Fibroblast of skin of scalp (primary cell): Measurements from ENCODE around the gene PRR36.

Source experiments
- DNase-seq: peaks from one replicate; pipeline ENCODE4 v3.0.0-alpha.2; 2013

The PRR36 gene

DNA sequence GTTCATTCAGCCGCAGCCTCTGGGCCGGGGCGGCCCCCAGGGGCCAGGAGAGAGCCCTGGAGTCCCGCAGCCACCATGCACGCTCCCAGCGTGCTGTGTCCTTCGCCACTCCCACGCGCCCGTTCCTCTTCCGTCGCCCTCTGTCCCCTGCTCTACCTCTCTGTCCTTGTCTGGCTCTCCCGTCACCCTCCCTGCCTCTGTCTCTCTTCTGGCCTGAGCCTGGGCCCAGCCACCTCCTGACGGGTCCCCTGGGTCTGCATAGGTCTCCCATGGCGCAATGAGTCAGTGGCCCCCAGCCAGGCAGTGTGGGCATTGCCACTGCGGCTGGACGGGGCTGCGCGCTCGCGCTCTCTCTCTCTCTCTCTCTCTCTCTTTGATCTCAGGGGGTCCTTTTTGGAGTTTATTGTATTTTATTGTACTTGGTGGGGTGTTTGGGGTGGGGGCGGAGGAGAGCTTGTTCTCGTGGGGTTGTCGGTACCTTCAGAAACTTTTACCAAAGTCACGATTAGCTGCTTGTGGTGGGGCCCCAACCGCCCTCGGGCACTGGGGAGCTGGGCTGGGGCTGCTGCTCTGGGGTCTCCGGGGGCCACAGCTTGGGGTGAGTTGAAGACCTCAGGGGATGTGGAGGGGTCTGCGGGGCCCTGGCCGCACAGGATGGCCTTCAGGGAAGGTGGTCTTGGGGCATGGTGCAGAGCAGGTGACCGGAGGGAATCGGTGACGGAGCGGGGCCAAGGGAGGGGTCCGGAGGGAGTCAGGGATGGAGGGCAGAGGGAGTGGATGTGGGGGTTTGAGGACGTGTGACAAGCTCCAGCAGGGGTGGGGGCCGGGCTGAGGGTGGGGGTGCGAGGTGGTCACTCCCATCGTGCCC, 38.7 kb upstream of the PRR36 start:
- no peak for DNase-seq

DNA sequence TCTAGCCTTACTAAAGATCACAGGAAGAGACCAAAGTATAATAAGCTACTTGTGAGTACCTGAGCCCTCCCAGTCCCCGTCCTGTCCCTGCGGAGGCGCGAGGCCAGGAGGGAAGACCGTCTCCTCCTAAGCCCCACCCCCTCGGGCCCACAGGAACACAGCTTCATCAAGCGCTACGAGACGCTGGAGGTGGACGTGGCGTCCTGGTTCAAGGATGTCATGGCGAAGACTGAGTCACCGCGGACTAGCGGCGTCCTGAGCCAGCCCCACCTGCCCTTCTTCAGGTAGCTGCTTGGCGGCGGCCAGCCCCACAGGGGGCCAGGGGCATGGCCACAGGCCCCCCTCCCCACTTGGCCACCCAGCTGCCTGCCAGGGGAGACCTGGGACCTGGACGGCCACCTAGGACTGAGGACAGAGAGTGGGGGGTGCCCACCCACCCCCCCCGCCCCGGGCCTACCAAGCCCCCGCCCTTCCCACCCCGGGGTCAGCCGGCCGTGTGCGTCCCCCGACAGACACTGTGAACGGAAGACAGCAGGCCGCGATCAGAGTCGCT, 38.0 kb upstream of the PRR36 start:
- DNase-seq = no peak

DNA sequence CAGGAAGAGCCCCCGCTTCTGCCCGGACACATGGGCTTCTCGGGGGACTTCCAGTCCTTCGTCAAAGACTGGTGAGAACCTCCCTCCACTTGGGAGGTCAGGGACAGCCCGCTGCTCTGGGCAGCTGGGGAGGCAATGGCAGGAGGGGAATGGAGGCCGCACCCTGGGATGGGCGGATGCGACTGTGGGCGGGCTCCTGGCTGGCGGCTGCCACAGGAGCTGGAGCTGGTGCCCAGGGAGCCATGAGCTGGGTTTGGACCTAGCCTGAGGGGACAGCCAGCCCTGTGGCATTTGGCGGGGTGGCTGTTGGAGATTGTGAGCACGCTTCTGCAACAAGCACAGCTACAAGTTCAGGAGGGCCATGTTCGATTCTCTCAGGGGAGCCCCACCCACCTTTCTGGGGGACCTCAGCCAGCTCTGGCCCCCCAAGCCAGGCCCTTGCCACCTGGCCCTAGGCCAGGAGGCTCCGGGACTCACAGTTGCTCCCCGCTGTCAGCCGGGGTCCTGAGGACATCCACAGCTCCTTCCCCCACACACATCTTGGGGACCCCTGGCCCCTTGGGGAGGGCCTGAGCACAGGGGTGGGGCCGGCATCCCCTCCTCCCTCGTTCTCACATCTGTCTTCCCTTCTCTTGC, 37.4 kb upstream of the PRR36 start:
- no peak for DNase-seq

DNA sequence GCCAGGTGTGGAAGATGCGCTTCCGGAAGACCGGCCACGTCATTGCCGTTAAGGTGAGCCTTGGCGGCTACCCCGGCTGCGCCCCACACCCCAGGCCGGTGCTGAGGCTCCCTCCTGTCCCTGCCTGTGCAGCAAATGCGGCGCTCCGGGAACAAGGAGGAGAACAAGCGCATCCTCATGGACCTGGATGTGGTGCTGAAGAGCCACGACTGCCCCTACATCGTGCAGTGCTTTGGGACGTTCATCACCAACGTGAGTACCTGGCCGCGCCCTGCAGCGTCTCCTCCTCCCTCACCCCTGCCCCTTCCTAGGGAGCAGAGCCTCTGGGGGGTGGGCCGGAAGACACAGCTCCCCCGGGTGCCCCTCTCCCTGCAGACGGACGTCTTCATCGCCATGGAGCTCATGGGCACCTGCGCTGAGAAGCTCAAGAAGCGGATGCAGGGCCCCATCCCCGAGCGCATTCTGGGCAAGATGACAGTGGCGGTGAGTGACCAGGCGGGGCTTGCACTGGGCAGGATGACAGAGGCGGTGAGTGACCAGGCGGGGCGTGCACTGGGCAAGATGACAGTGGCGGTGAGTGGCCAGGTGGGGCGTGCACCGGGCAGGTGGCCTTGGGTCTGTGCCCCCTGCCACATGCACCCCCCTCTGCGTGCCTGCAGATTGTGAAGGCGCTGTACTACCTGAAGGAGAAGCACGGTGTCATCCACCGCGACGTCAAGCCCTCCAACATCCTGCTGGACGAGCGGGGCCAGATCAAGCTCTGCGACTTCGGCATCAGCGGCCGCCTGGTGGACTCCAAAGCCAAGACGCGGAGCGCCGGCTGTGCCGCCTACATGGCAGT, 36.4 kb upstream of the PRR36 start:
- no peak for DNase-seq

DNA sequence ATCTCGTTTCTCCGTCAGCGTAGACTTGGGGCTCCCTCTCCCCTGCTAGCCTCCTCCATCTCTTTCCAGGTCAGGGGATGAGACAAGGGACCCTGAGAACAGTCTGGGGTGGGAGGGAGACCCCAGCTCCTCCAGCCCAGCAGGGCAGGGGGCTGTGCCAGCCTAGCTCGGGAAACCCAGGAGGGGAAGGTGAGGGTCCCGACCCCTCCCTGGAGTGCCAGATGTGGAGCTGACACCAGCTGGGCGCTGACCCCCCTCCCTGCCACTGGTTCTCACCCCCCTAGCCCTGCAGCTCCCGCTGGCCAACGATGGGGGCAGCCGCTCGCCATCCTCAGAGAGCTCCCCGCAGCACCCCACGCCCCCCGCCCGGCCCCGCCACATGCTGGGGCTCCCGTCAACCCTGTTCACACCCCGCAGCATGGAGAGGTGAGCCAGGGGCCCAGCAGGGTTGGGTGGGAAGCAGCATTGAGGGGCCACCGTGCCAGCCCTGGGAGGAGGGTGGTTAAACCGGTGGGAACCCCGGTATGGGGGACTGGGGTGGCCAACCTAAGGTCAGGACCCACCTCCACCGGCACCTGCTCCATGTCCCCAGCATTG, 35.4 kb upstream of the PRR36 start:
- no peak for DNase-seq

DNA sequence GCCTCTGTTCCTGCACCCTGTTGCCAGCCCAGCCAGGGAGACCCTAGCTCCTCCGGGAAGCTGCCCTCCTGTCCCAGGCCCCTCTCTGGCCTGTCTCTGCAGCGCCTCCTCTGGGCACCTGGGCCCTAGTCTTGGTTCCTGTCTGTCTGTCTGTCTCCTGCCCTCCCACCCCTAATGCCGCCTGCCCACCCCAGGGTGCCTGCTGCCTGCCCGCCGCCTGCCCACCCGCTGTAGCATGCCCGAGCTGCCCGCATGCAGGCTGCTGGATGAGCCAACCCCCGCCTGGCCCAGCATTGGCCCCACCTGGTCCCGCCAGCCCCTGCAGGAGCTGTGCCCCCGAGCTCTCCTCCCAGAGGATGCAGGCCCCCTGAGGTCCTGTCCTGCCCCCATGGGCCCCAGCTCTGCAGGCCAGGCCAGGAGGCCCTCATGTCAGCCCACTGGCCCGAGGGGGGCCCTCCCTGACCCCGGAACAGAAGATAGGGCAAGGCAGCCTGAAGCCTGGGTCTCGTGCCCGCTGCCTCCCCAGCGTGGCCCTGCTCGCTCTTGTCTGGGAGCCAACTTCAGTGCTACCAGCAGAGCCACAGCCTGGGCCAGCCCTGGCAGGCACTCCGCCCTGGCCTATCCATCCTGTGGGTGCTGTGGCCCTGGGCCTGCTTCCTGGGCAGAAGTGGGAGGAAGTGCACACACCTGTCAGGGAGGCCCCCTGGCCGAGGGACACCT, 34.7 kb upstream of the PRR36 start:
- no peak for DNase-seq

DNA sequence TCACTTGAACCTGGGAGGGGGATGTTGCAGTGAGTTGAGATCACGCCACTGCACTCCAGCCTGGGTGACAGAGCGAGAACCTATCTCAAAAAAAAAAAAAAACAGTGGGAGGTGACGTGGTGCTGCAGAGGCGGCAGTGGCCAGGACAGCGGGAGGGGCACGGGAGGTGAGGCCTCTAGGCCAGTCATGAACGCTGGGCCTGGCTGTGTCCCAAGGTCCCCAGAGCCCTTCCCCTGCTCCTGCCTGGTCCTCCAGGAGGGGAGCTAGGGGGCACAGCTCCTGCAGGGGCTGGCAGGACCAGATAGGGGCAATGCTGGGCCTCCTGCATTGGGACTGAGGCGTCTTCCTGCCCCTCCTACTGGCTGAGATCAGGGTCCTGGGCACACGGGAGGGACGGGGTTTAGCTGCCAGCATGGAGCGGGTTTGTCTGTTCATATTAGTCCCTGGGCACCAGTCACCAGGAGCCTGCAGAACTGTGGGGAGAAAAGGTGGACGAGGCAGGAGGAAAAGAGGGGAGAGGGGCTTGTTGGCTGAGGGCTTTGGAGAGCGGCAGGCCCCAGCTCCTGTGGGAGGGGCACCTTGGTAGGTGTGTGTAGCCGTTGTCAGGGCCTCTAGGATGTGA, 34.0 kb upstream of the PRR36 start:
- DNase-seq = no peak

DNA sequence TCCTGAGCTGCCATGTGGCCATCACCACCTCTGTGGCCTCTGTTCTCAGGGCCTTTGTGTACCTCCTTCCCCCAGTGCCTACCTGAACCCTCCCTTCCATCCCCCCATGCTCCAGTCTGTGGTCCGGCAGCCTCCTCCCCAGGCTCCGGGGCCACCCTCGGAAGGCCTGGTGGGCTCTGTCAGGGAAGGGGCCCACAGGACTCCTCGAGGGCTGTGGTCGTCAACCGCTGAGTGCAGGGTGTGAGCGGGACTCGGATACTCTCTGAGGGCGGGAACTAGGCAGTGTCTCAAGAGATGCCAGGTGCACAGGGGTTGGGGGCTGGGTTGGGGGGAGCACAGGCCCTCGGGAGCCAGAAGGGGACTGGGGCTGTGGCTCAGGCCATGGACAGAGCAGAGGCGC, 33.4 kb upstream of the PRR36 start:
- DNase-seq = no peak

DNA sequence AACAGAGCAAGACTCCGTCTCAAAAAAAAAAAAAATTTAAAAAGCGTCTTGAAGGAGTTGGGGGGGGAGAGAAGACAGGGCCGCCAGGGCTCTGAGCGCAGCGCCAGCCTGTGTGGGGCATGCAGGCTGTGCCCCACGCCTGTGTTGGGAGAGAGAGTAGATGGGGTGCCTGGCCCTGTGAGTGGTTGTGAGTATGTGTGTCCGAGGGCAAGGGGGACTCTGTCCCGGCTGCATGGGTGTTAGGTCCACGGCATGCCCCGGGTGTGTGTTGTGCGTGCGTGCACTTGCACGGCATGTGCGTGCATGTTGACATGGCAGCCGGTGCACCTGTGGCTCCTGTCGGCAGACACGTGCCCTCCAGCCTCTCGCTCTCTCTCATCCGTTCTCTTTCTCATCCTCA, 32.9 kb upstream of the PRR36 start:
- no peak for DNase-seq

DNA sequence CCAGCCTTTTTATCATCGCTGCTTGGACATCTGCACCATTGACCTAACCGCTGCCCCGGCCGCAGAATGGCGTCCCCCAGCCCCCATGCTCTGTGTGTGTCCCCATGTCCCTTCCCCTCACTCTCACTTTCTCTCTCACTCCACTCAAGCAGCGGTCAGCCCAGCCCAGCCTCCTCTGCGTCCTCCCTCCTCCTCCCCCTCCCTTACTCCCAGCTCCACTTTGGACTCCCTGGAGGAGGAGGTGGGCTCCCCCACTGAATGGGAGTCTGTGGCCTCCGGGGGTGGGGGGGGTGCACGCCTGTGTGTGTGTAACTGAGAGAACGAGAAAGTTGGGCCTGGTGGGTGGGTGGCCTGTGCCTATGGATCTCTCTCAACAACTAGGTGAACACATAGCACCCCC, 31.7 kb upstream of the PRR36 start:
- no peak for DNase-seq

DNA sequence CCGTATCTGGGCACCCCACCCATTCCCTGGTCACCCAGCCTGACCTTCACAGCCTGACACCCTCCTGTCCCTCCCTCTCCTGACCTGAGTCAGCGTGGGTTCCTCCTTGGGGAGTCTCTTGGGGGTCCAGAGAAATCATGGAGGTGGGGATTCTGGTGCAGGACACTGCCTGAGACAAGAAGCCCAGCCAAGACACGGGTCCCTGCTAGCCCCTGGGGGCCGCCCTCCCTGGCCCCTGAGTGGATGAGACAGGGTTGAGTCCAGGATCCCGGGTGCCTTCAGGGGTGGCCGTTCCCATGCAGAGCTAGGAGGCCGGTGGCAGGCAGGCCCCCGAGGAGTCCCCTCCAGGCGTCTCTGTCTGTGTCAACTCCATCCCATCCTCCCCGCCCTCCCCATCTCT, 31.1 kb upstream of the PRR36 start:
- DNase-seq = no peak

DNA sequence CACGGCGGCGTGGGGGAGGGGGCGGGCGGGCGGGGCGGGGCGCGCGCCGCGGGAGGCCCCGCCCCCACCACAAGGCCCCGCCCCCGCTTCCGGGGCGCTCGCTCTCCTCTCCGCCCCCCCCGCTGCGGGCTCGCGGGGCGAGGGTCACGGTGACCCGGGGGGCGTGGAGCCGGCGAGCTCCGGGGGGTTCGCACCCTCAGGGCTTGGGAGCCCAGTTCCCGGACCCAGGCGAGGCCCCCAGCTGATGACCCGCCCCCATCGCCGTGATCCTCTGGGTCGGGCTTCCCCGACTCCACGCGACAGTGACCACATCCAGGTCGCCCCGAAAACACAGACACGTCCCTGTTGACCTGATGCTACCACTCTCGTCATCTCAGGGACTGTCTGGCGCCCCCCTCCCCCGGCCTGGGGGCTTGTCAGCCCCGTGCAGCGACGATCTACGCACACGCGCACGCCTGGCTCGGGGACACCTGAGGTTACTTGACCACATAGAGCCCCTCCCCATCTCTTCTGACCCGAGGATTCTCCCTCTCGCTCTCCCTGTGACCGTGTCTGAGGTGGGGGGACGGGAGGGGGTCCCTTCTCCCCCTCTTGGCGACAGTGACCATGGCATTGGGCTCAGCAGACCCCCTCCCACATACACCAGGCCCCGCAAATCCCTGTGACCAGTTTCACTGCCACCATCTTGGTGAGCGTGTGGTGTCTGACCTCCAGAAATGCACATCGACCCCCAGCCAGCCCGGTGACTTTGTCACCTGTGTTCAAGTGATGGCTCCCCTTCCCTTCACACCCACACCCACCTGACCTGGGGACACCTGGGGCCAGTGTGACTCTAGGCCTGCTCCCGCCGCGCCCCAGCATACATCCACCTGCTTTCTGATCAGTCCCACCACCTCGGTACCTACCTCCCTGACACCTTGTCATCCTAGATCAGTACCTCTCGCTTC, 30.2 kb upstream of the PRR36 start:
- DNase-seq = no peak

DNA sequence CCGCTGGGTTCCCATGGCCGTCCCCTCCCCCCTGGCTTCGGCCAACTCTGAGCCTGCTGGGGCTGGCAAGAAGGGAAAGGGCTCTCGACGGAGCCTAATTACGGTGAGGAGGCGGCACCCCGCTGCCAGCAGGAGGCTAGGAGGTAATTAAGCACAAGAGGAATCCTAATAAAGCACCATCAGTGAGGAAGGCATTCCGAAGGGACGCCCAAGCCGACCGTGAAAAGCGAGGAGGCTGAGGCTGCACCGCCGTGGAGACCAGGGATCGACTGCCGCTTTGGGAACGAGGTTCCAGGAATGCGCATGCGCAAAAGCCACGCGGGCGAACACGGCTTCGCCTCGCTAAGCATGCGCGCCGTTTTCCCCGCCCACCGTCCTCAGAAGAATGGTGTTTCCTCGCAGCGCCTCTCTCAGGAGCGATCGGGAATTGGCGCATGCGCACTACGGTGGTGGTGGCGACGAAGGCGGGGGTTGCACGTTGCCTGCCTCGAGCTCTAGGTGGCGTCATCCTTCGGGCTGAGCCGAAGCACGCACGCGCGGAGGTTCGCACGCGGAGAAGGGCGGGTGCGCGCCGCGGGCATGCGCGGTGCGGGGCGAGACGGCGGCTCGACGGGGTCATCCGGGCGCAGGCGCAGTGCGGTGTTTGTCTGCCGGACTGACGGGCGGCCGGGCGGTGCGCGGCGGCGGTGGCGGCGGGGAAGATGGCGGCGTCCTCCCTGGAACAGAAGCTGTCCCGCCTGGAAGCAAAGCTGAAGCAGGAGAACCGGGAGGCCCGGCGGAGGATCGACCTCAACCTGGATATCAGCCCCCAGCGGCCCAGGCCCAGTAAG, 29.3 kb upstream of the PRR36 start, which contains the start of gene MAP2K7:
TSS of gene MAP2K7 (plus strand) at position 634 of the 830 bp plus-strand sequence. CDS start at position 702, 68 bp downstream.
- DNase-seq = peak; percentile 99

DNA sequence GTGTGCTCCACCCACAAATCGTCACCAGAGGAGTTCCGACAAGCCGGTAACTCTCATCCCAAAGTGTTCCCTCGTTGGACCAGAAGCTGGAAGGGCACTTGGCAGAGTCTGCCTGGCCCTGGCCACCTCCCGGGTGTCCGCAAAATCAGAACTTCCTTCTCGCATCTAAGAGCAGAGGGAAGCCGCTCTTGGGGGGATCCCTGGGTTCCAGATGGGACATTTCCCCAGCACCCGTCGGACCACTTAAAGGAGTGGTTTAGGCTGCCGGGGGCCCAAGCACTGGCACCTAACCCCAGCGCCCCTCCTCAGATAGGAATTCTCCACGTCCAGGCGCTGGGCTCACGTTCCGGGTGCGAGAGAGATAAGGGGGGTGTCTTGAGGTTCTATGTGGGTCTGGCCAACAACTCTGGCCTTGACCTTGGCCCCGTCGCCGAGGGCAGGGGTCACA, 28.6 kb upstream of the PRR36 start:
- no peak for DNase-seq

DNA sequence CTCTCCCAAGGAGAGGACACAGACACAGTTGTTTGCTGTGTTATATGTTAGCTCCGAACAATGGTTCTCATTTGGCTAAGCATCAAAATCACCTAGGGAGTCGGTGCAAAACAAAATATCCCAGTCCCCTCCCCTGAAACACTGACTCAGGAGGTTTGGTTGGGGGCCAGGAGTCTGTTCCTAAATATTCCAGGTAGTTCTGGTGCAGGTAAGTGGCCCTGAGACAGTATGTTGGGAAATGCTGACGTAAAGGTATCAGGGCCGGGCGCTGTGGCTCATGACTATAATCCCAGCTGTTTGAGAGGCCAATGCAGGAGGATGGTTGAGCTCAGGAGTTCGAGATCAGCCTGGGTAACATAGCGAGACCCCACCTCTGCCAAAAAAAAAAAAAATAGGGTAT, 27.1 kb upstream of the PRR36 start:
- DNase-seq = no peak

DNA sequence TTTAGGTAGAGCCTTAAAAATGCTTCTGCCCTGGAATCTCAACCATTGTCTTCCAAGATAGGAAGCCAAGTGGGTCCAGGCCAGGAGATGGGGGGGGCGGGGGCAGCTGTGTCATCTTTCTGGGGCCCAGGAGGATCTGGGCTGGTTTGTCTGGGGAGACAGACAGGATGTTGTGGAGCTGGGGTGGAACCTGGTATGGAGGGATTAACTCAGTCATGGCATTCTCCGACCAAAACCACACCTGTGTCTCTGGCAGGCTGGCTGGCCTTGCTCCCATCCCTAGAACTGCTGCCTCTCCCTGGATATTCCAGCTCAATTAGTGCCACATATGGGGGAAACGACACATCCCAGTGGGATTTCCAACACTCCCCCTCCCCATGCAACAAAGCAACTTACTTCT, 26.7 kb upstream of the PRR36 start:
- no peak for DNase-seq

DNA sequence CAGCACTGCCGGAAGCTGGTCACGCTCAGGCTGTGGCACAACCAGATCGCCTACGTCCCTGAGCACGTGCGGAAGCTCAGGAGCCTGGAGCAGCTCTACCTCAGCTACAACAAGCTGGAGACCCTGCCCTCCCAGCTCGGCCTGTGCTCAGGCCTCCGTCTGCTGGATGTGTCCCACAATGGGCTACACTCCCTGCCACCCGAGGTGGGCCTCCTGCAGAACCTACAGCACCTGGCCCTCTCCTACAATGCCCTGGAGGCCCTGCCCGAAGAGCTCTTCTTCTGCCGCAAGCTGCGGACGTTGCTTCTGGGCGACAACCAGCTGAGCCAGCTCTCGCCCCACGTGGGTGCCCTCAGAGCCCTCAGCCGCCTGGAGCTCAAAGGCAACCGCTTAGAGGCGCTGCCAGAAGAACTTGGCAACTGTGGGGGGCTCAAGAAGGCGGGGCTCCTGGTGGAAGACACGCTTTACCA, 26.2 kb upstream of the PRR36 start:
- DNase-seq = no peak

DNA sequence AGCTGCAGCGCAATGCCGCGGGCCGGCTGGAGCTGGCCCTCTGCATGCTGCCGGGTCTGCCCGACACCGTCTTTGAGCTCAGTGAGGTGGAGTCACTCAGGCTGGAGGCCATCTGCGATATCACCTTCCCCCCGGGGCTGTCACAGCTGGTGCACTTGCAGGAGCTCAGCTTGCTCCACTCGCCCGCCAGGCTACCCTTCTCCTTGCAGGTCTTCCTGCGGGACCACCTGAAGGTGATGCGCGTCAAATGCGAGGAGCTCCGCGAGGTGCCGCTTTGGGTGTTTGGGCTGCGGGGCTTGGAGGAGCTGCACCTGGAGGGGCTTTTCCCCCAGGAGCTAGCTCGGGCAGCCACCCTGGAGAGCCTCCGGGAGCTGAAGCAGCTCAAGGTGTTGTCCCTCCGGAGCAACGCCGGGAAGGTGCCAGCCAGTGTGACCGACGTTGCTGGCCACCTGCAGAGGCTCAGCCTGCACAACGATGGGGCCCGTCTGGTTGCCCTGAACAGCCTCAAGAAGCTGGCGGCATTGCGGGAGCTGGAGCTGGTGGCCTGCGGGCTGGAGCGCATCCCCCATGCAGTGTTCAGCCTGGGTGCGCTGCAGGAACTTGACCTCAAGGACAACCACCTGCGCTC, 25.7 kb upstream of the PRR36 start:
- DNase-seq = no peak

DNA sequence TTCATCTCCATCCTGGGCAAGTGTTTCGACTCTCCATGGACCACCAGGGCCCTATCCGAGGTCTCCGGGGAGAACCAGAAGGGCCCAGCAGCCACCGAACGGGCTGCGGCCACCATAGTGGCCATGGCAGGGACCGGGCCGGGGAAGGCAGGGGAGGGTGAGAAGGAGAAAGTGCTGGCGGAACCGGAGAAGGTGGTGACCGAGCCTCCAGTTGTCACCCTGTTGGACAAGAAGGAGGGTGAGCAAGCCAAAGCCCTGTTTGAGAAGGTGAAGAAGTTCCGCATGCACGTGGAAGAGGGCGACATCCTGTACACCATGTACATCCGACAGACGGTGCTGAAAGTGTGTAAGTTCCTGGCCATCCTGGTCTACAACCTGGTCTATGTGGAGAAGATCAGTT, 24.8 kb upstream of the PRR36 start:
- DNase-seq = no peak
